HT1080 (cell line): ENCODE data around the gene ACER1. TPM values are rescaled to one million over a fixed set of nuclear protein-coding genes. Genes with fewer than 3 reads are reported as not detected.
"Not testable (repeated sequence)": the region's sequence is repeated elsewhere in the genome, so short reads cannot be mapped to it uniquely, and the experiment has no call there.

Experiments used
- DNase-seq: peaks from one replicate; pipeline ENCODE4 v3.0.0-alpha.2; 2015; ENCODE audit warnings: low read depth
- total RNA-seq: library from RNA; depleted of rRNA; stranded (reverse); fragments of >200 nt; shearing (Covaris generic); gene quantifications from 2 replicates; pipeline ENCODE4 v1.2.3, GENCODE V29; 2014

ACER1 gene
- total RNA-seq, 1 experiment from 2014 or later, result not detected

GRCh38 chr19:6292006-6292405 lies 41.4 kb downstream of the ACER1 start:
- no peak for DNase-seq

- no peak for DNase-seq
These were observed 44.7 kb downstream of the ACER1 start for GRCh38 chr19:6288737-6289136.

DNA sequence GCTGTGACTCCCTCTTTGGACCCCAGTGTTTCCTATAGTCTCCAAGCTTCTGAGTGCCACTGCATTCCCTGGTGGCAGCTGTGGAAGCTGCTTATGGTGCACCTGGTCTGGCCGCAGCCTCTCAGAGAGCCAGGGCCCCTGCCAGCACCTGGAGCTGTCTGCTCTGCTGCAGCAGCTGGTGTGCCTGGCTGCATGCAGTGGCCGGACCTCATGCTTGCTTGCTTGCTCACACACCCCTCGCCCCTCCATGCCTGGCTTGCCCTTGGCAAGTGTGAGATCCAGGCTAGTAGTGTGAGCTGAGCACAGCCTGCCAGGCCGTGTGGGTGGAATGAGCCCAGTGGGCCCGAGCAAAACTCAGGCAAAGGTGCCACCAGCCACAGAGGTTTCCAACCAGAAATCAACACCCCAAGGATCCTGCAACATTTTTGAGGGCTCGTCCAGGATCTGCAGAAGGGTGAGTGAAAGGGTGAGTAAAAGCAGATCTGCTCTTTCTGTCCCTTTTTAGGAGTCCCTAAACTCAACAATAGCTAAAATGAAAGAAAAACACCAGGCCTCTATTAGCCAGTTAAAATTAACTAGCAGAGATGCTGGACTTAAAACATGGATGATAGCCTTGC lies 46.0 kb downstream of the ACER1 start:
- no peak for DNase-seq

DNA sequence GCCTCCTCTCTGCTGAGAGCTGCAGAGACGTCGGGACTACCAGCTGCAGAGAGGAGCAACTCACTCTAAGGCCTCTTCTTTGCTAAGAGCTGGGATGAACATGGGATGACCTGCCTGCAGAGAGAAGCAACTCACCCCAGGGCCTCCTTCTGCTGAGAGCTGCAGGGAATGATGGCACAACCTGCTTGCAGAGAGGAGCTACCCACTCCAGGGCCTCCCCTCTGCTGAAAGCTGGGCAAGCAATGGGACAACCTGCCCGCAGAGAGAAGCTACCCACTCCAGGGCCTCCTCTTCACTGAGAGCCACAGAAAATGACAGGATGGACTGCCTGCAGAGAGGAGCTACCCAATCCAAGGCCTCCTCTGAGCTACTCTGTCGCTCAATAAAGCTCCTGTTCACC lies 46.7 kb downstream of the ACER1 start:
- no peak for DNase-seq

DNA sequence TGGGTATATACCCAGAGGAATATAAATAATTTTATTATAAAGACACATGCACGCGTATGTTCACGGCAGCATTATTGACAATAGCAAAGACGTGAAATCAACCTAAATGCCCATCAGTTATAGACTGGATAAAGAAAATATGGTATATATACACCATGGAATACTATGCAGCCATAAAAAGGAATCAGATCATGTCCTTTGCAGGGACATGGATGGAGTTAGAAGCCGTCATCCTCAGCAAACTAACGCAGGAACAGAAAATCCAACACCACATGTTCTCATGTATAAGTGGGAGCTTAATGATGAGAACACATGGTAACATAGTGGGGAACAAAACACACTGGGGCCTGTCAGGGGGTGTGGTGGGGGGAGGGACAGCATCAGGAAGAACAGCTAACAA lies 51.0 kb downstream of the ACER1 start:
- not testable (repeated sequence) for DNase-seq

GRCh38 chr19:6279931-6280591 lies 53.4 kb downstream of the ACER1 start, which contains the start of gene MLLT1:
TSS of gene MLLT1 (minus strand) at chr19:6279975. CDS start at chr19:6279784, 191 bp downstream.
- peak; percentile 89 for DNase-seq

GRCh38 chr19:6279620-6279930 lies 53.8 kb downstream of the ACER1 start:
- no peak for DNase-seq

- no peak for DNase-seq
These were observed 54.4 kb downstream of the ACER1 start for GRCh38 chr19:6278740-6279619.

GRCh38 chr19:6278051-6278450 lies 55.4 kb downstream of the ACER1 start:
- DNase-seq, result no peak

- no peak for DNase-seq
These were observed 57.0 kb downstream of the ACER1 start for GRCh38 chr19:6276447-6276846.

GRCh38 chr19:6275170-6275744 lies 58.2 kb downstream of the ACER1 start:
- no peak for DNase-seq

GRCh38 chr19:6274756-6275155 lies 58.7 kb downstream of the ACER1 start:
- no peak for DNase-seq

DNA sequence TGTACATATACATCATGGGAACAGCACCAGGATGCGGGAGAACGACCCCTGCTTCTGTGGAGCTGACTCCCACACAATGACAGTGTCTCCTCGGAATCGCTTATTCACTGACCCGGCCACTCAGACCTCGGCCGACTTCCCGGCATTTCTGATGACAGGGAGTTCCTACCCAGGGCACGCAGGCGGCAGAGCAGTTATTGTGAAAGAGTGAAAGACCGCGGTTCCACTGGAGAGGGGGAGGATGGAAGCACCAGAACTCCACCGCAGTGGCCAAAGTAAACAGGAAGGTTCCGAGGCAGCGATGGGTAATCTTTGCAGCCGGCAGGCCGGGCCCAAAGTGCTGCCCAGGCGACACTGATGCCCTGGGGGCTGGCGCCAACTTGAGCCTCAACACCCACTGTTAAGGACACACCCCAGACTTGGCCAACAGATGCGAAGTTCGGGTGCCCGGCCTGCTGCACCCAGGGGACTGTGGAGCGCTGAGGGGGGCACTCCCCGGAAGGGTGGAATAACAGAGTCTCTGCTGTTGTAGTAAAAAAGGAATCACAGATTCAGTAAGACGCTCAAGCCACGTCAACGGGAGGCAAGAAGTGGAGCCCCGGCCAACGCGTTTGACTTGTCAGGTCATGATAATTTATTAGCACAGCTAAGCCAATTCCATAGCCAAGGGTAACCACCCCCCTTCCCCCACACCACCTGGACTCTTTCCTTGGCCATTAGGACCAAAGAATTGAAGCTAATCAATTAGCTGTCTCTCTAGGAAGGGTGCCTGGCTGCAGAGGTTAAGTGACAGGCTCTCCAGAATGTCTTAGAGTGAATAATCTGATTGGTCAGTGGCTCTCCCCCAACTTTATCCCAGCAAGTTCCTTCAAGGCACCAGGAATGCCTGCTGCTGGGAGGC lies 59.5 kb downstream of the ACER1 start:
- peak; percentile 84 for DNase-seq

DNA sequence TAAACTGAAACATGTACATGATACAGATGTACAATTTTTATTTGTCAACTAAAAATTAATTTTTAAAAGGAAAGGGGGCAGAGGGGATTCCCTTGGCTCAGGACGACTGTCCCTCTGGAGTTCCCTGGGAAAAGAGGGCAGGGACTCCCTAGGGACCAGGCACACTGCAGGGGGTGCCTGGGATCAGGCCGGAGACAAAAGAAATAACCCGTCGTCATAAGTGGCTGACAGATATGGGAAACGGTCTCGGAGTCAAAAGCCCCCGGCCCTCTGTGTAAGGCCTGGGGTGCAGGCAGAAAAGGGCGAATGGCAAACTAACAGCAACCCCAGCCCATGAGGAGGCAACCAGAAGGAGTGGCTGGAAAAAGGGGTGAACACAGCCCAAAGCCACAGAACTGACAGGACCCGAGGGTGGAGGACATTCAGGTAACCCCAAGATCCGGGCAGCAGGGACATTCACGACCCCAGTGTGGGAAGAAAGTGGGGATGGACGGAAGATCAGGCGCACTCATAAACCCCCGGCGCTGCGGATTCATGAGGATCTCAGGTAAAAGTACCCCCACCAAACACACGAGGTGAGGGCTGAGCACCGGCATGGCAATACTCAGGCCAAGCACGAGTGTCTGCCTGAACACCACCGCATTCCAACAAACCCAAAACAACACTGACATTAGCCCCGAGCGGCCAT lies 60.4 kb downstream of the ACER1 start:
- no peak for DNase-seq

DNA sequence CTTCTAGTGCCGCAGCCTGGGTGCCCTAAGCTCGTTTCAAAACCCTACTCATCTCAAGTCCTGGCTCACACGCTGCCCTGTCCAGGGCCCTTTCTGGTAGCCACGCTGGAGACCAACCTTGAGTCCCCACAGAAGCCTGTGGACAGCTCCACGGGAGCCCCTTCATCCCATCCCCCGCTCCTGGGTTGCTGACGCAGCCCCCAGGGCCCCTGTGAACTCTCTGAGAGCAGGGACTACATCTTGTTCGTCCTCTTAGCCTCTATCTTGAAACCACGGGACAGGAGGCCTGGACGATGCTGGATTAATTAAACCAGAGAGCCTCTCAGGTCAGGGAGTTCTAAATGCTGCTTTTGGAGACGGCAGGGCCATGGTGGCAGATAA lies 61.0 kb downstream of the ACER1 start:
- DNase-seq, result no peak

GRCh38 chr19:6271721-6272410 lies 61.5 kb downstream of the ACER1 start:
- no peak for DNase-seq

DNA sequence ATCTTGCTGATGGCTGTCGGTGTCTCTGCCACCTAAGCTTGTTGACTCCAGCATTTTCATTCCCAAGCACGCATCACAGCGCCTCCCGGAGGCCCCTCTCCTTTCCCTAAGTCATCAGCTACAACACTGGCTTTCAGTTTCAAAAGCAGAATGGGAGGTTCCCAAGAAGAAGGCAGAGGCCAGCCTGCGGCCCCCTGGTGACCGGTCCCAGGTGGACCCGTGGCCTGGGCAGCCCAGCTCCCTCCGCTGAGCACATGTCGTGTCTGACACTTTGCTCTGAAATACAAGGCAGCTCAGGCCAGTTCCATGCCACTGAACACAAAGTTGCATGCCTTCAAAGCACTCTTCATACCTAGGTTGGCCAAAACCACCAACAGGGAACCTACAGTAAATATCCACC lies 62.2 kb downstream of the ACER1 start:
- DNase-seq, result no peak

DNA sequence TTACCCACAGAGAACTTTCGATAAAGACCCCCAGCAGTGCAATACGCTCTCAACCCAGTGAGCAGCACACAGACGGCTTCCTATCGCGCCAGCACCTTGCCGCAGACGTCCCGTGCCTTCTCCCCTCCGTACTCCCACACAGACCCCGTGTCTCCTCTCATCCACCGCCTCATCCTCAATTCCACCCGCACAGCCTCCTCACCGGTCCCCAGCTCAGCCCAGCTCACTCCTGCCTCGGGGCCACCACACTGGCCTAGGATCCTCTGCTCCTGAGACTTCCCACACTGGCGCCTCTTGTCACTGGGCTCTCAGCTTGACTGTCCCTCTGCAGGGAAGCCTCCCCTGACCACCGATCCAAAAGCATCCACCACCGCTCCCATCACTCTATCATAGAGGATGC lies 62.6 kb downstream of the ACER1 start:
- DNase-seq, result no peak

DNA sequence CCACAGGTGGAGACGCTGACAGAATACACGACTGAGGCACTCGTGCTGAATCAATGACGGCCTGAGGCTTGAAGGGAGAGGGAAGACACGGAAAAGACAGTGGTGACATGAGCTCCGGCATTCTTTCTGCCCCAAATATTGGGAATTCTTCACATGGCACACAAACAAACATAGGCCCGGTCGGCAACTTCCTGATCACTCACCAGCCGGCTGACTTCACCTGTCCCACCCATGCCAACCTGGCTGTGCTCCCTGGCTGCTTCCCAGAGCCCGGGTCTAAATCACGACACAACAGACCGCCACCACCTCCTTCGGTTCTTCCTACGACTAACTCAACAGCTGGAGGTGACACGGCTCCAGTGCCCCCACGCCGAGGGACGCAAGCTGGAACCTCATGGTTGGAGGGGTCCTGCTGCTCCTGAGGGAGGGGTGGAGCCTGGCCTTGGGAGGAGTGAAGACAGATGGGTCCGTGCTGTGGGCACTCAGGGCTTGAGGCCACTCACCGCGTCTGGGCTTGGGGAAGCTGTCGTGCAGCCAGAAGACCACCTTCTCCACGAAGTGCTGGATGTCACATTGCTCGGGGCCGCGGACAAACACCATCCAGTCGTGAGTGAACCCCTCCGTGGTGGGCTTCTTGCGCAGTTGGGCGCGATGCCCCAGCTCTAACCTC lies 63.2 kb downstream of the ACER1 start:
- no peak for DNase-seq
